Frontal cortex (tissue), 4 donors: ENCODE measurements around the gene ZNF445. TPM values are rescaled to one million over a fixed set of nuclear protein-coding genes. Genes with fewer than 3 reads are reported as not detected.
A peak's percentile ranks its signal among the peaks of the same experiment; 100 is the strongest.
"Not testable (repeated sequence)": the region's sequence is repeated elsewhere in the genome, so short reads cannot be mapped to it uniquely, and the experiment has no call there.

Source experiments
- DNase-seq, 2 donors: peaks; one replicate each; pipeline ENCODE4 v3.0.0; 2012; ENCODE audit warnings: low spot score in 2 of 2
- FAIRE-seq: peaks from 2 replicates; lab custom pipeline; 2012; peaks lifted over from hg19 to GRCh38; lab: Jason Lieb, UNC
- total RNA-seq: library from RNA; depleted of rRNA; stranded (reverse); fragments of >200 nt; gene quantifications from one replicate; pipeline ENCODE4 v1.2.3, GENCODE V29; 2014
- donor health status: control.
- donor health status: control.
- donor health status: control.

The ZNF445 gene
- 29.3 TPM for total RNA-seq

DNA sequence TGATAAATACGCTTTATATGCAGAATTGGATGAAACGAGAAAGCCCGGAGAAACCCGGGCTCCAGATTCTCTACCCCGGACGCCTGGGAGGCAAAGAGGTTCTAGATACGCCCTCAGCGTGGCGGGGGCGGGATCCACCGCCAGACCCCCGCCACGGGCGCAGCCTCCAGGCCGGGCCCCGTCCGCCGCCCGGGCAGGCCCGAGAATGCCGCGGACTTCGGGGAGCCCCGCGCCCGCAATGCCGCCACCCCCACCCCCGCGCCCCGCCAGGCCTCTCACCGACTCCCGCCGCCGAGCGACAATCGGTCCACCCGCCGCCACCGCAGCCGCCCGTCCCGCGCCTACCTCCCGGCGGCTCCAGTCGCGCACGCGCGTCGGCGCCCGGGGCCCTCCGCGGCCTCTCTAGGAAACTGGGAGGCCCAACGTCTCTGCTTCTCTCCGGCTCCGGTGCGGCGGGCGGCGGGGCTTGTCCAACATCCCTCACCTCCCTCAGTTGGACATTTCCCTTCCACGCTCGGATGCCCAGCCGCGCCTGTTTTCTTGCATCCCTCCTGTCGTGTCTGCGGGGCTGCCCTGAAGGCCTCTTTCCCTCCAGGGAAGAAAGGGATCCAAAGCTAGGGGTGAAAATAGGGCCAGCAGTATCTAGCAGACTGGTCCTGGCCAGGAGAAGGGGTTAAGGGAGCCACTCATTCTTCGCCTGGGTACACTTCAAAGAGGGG is at the start of gene ZNF445:
Gene ZNF445 (minus strand): TSS at position 359 of the 719 bp plus-strand sequence. CDS start 22,121 bp downstream, outside the sequence.
- DNase-seq, result peak; percentile 80 to 81
- no peak for FAIRE-seq

DNA sequence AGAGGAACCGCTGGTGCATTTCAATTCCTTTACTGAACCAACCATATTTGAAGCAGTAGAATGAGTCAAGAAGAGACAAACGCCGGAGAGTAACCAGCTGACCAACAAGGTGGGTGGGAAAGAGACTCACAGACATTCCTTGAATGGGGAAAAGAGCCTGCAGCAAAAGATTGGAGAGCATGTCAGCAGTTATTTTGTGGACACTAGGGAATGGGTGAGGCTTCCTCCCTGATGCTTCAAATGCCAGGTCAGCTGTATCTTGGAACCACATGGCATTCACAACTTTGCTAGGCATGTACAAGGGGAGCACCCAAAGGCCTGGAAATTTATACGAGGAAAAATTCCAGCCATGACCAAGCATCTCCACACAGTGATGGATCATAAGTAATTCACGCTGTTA is 47.6 kb upstream of the ZNF445 start:
- no peak for FAIRE-seq
- no peak for DNase-seq

DNA sequence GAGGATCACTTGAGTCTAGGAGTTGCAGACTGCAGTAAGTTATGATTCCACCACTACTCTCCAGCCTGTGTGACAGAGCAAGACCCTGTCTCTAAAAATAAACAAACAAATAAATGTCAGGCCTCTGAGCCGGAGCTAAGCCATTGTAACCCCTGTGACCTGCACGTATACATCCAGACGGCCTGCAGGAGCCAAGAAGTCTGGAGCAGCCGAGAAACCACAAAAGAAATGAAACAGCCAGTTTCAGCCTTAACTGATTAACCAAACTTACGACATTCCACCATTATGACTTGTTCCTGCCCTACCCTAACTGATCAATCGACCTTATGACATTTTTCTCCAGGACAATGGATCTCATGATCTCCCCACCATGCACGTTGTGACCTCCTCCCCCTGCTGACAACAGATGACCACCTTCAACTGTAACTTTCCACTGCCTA is 45.0 kb upstream of the ZNF445 start:
- FAIRE-seq, result no peak
- DNase-seq, result no peak

DNA sequence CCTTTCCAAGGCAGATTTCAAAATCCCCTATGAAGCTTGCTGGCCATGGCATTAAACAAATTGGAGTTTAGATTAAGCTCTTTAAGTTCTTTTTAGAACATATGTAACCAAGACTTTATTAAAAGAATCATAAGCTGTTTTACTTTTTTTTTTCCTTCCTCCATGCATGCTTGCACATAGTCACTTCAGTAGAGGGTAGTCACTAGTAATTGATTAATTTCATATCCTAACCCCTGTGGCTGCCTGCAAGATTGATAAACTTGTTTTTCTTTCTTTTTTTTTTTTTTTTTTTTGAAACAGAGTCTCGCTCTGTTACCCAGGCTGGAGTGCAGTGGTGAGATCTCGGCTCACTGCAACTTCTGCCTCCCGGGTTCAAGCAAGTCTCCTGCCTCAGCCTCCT is 44.3 kb upstream of the ZNF445 start:
- DNase-seq (no peak), FAIRE-seq (no peak)

DNA sequence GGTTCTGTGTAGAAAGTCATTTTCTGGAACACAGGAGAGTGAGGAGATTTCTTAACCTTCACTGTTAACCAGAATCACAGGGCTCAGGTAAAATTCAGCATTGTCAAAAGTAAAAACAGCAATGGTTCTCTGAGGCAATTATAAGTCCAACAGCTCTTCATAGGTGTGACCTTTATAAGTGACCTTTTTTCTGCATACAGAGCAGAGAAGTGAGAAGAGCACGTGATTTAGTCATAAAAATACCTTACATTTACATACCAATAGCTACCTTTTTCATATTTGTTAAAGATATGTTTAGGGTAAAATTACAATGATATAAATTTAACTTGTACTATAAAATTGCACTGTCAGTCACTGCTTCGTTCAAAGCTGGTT is 41.3 kb upstream of the ZNF445 start:
- FAIRE-seq (no peak), DNase-seq (no peak)

DNA sequence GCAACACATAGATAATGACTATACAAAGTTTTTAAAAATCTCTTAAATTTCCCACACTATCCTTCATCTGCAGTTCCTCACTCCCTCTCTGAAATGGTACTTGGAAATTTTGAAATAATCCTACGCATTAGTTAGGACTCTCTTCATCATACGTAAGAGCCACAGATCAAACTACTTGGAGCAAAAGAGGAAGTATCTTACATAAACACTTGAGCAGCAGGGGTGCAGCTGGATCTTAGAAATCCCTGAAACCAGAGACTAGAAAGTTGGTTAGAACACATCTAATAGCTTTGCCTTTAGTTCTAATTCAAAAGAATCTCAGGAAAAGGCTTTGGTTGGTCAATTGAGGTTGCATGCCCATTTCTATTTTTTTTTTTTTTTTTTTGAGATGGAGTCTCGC is 38.8 kb upstream of the ZNF445 start:
- DNase-seq, result no peak
- no peak for FAIRE-seq

DNA sequence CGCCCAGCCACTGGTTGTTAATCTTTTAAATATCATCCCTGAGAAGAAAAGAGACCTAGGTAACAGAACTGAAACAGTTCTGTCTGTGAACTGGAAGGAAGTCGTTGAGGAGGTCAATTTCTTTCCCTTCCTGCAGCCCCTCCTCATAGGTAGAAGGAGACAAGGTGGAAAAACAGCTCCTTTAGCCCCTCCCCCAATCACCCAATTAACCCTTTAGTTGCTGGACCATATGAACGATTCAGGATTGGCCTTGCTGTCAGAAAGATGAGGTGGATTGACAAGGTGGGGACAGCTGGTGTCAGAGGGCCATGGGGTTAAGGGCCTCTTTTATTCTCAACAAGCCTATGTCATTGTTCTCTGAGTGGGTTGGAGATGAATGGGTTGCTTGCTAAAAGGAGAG is 36.0 kb upstream of the ZNF445 start:
- no peak for FAIRE-seq
- DNase-seq, result no peak

DNA sequence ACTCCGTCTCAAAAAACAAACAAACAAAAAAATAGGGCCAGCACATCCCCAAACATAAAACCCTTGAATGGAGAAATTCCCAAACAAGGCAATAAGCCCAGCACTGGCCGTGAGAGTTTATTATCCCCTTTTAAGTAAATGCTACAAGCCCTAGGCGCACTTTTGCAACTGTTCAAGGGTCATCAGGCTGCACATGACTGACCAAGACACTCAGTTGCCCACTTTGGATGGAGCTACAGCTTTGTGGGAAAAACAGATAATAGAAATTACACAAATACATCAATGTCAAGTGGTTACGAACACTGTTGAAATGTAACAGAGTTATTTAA is 33.7 kb upstream of the ZNF445 start:
- FAIRE-seq (no peak), DNase-seq (peak in 1 of 2 donors; percentile 17)

DNA sequence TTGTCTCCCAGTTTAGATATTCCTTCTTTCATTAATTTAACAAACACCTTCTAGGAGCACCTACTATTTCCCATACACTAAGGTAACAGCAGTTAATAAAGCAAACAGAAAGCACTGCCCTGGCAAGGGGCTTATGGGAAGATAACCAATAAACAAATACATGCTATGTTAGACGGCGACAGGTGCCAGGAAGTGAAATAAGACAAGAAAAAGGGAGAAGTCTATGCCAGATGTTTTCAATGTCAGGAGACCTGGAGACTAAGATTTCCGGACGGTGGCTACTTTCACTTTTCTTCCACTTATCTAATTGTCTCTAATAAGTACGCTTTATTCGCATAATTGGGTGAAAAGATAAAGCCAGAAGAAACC is 32.5 kb upstream of the ZNF445 start:
- no peak for FAIRE-seq
- no peak for DNase-seq

DNA sequence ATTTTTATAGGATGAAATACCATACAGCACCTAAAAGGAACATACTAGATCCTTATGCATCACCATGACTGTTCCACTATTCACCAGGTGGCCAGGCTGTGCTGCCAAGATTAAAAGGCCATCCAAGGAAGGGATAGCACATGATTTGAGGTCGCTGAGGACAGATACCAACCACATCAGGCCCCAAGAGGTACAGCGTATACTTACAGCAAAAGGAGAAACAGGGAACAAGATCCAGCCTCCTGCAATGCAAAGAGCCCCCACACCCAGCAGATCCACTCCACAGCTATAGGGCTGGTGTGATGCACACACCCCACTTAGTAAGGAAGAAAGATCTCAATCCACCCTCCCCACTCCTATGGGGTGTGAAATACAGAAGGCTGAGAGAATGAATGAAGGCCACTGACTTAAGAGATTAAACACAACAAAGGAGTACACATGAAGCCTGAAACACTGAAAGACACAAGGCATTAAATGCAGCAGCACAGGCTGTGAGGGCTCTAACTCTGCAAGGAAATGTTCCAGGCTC is 32.0 kb upstream of the ZNF445 start:
- FAIRE-seq, result no peak
- DNase-seq, result peak; percentile 18

DNA sequence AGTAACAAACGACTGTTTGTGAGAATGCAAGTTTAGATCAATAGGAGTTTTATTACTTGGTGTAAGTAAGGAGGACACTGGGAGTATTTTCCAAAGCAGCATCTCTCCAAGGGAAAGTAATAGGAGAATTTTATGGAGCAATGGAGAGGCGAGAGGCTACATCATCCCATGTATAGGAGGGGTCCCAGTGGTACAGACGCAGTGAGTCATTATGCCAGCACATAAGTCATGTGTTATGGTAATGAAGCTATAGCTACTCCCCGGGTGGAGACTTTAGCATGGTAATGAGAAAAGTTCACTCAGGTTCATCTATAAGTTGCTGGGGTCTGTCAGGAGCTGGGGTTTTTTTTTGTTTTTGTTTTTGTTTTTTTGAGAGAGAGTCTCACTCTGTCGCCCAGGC is 29.5 kb upstream of the ZNF445 start:
- FAIRE-seq, result no peak
- no peak for DNase-seq

DNA sequence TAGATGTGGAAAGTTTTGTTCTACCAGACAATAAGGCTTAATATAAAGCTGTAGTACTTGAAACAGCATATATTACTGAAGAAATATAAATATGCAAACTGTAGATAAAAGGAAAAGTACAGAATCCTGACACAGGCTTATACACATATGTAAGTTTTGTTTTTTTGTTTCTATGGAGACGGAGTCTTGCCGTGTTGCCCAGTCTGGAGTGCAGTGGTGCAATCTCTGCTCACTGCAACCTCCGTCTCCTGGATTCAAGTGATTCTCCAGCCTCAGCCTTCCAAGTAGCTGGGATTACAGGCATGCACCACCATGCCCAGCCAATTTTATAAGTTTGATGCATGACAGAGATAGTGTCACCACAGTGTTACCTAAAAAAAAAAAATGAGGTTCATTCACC is 29.1 kb upstream of the ZNF445 start:
- DNase-seq (no peak), FAIRE-seq (no peak)

DNA sequence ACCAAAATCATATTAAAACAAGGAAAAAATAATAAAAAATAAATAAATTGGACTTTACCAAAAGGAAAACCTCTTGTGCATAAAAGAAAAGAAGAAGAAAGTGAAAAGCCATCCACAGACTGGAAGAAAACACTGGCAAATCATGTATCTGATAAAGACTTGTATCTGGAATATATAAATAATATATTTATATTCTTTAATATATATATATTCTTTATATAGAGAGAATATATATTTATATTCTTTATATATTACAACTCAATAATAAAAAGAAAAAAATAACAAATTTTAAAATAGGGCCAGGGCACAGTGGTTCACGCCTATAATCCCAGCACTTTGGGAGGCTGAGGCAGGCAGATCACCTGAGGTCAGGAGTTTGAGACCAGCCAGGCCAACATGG is 27.1 kb upstream of the ZNF445 start:
- FAIRE-seq (no peak), DNase-seq (no peak)

DNA sequence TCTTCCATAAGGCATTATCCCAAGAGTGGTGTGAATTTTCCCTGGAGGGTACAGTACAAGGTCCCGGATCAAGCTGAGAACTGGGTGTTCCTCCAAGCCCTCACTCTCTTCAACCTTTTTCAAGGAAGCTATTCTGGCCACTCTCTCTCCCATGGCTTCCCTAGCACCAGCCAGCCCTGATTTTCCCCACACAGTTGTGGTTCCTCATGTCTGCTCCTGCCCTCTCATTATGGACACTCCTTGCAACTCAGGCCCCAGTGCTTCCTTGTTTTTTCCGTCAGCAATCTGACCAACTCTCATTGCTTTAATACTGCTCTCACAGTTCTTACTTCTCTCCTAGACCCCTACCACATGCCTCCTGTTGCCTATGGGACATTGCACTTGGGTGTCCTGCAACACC is 25.7 kb upstream of the ZNF445 start:
- not testable (repeated sequence) for FAIRE-seq

DNA sequence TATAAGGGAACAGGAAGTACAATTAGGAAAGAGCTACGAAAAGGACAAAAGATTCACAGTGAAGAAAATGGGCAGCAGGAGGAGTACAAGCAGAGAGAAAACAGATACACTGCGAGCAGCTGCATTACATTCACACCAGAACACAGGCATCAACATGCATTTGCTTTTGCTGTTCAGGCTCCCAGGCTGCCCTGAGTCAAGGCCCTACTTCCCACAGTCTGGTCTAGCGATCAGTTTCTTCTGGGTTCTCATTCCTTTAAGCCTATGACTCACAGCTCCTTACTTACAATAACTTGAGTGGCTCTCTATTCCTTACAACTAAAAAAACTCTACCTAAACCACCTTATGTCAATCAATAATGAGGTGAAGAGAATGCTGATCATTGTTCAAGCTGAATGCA is 24.5 kb upstream of the ZNF445 start:
- FAIRE-seq (no peak), DNase-seq (no peak)

More for the DNA sequence above, 25.7 kb upstream of the ZNF445 start:
- not testable (repeated sequence) for DNase-seq

DNA sequence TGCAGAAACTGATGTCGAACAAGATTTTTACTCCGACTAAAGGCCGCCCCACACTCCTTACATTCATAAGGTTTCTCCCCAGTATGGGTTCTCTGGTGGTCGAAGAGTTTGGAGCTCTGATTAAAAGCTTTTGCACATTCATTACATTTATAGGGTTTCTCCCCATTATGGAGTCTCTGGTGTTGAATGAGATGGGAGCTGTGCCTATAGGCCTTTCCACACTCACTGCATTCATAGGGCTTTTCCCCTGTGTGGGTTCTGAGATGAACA is 22.4 kb upstream of the ZNF445 start:
- not testable (repeated sequence) for FAIRE-seq, DNase-seq

DNA sequence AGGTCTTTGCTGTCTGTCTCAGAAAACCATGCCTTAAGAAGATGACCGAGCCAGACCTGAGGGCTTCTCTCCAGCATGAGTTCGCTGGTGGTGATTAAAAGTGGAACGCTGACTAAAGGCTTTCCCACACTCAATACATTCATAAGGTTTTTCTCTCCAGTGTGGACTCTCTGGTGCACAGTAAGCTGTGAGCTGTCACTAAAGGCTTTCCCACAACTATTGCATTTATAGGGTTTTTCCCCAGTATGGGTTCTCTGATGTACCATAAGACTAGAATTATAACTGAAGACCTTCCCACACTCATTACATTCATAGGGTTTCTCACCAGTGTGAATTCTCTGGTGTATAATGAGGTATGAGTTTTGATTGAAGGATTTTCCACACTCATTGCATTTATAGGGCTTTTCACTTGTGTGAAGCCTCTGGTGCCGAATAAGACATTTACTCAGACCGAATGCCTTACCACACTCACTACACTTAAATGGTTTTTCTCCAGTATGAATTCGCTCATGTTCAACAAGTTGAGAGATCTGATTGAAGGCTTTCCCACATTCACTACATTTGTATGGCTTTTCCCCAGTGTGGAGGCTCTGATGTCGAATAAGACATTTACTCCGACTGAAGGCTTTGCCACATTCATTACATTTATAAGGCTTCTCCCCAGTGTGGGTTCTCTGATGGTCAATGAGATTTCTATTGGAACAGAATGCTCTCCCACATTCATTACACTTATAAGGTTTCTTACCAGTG is 21.9 kb upstream of the ZNF445 start:
- DNase-seq (no peak), FAIRE-seq (no peak)

DNA sequence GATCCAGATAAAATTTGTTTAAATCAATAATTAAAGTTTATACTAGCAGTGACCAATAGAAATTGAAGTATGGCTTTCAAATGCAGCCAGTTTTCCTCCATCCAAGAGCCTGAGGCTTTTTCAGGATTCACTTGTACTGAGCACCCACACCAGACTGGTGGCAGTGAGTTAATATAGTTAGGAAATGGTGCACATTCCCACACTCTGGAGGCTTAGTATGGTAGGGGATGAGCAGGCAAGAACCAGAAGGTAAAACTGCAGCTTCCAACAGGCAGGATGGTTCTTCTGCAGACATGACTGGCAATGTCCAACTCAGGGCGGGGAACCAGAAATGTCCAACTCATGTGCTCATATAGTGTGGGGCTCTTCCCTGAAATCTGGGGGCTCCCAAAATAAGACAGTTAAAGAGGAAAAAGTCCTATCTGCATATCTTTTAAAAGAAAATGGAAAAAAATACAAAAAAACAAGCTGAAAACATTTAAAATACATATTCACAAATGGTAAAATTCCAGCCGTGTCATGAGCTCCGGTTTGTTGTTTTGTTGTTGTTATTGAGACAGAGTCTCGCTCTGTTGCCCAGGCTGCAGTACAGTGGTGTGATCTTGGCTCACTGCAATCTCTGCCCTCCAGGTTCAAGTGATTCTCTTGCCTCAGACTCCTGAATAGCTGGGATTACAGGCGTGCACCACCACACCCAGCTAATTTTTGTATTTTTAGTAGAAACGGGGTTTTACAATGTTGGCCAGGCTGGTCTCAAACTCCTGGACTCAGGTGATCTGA is 18.4 kb upstream of the ZNF445 start:
- FAIRE-seq (no peak), DNase-seq (no peak)

DNA sequence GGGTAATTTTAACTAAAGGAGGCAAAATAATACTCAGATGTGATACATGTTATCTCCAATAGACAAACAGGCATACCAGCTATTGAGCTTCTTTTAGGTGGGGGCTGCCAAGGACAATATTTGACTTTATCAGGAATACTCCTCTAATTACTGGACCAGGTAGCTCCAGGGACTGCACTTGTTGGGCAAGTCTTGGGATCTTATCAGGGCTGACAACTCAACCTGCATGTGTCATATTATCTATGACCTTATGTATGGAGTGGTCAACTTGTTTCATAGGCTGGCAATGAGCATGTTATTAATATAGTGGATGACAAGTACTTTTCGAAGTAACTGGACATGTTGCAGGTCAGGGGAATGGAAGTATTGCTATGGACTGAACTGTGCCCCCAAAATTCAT is 15.0 kb upstream of the ZNF445 start:
- FAIRE-seq (no peak), DNase-seq (no peak)

DNA sequence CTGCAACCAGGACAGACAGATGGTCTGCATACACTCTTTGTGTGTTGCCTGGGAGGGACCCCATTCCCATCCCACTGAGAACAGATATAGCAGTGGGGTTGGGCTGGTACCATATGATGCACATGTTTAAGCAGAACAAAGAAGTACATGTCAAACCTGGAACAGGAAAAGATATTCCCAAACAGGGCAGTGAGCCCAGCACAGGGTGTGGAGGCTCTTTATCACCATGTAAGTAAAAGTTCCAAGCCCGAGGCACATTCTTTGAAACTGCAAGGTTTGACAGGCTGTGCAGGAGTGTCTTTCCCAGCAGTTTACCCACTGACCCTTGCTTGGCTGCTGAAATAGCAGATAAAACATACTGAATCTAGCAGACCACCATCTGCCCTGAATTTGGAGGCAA is 5.3 kb upstream of the ZNF445 start:
- DNase-seq, result no peak
- no peak for FAIRE-seq

DNA sequence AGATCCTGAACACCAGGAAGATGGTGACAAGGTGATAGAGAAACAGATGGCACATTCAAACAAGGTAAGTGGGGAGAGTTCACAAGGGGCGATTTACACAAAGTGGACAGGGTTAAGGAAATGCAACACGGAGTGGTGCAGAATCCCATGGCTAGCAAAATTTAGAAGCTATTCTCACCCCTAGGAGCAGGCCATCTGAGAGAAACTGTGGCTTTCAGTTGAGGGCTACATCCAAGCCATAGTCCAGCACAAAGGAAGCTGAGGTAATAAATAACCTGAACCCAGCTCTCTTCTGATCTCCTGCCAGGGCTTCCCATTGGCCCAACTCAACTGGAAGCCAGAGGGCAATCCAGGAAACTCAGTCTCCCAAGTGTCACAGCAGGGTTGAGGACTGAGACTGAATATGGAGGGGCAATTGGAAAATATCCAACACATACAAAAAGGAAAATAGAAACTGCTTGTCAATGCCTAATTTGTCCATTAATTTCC is 1.2 kb upstream of the ZNF445 start:
- FAIRE-seq (no peak), DNase-seq (no peak)
